H9 (cell line): ENCODE data around the gene TCOF1. TPM values are rescaled to one million over a fixed set of nuclear protein-coding genes. Genes with fewer than 3 reads are reported as not detected.

Experiments
- DNase-seq: peaks from one replicate; pipeline ENCODE4 v3.0.0-alpha.2; 2017
- H2AFZ ChIP-seq: one replicate; pipeline ENCODE4 v1.6.1; 2013; ENCODE audit warnings: mild to moderate bottlenecking, low read length, control low read depth, moderate library complexity
- H2AK5ac ChIP-seq: 2 replicates; pipeline ENCODE4 v1.6.1; 2013; ENCODE audit warnings: low read length, control low read depth, mixed read lengths; ENCODE audit not compliant: insufficient read length
- H2BK120ac ChIP-seq: one replicate; pipeline ENCODE4 v1.6.1; 2013; ENCODE audit warnings: low read depth, mild to moderate bottlenecking, low read length, control low read depth, inconsistent platforms; ENCODE audit not compliant: poor library complexity, severe bottlenecking
- H2BK12ac ChIP-seq: 2 replicates; pipeline ENCODE4 v1.6.1; 2013; ENCODE audit warnings: low read length, control low read depth, mixed read lengths, low read depth; ENCODE audit not compliant: insufficient read length
- H2BK15ac ChIP-seq: 2 replicates; pipeline ENCODE4 v1.6.1; 2013; ENCODE audit warnings: low read depth, low read length, control low read depth
- H2BK20ac ChIP-seq: one replicate; pipeline ENCODE4 v1.6.1; 2013; ENCODE audit warnings: low read depth, mild to moderate bottlenecking, low read length, control low read depth, inconsistent platforms; ENCODE audit not compliant: poor library complexity, severe bottlenecking
- H2BK5ac ChIP-seq: 2 replicates; pipeline ENCODE4 v1.6.1; 2013; ENCODE audit warnings: low read length, control low read depth, mixed read lengths; ENCODE audit not compliant: insufficient read length
- H3K14ac ChIP-seq: 2 replicates; pipeline ENCODE4 v1.6.1; 2013; ENCODE audit warnings: low read length, control low read depth; ENCODE audit not compliant: insufficient read depth
- H3K18ac ChIP-seq: 2 replicates; pipeline ENCODE4 v1.6.1; 2013; ENCODE audit warnings: low read depth, mild to moderate bottlenecking, mixed read lengths, low read length, control low read depth; ENCODE audit not compliant: insufficient read length
- H3K23ac ChIP-seq: 2 replicates; pipeline ENCODE4 v1.6.1; 2013; ENCODE audit warnings: low read length, control low read depth, mixed read lengths, low read depth; ENCODE audit not compliant: insufficient read length
- H3K23me2 ChIP-seq: 2 replicates; pipeline ENCODE4 v1.6.1; 2013; ENCODE audit warnings: low read depth, mild to moderate bottlenecking, mixed read lengths, low read length, control low read depth; ENCODE audit not compliant: insufficient read length, poor library complexity, severe bottlenecking
- H3K27ac ChIP-seq: 2 replicates; pipeline ENCODE4 v1.5.1; 2013; ENCODE audit warnings: low read length, control low read depth, mixed read lengths, low read depth; ENCODE audit not compliant: insufficient read length
- H3K27me3 ChIP-seq: 2 replicates; pipeline ENCODE4 v1.6.1; 2013; ENCODE audit warnings: low read length, control low read depth, inconsistent platforms; ENCODE audit not compliant: insufficient read depth
- H3K4ac ChIP-seq: 2 replicates; pipeline ENCODE4 v1.6.1; 2013; ENCODE audit warnings: low read depth, mild to moderate bottlenecking, control low read depth, inconsistent platforms, low read length, moderate library complexity
- H3K4me1 ChIP-seq: 2 replicates; pipeline ENCODE4 v1.6.1; 2013; ENCODE audit warnings: low read length, control low read depth, inconsistent platforms; ENCODE audit not compliant: insufficient read depth
- H3K4me2 ChIP-seq: 2 replicates; pipeline ENCODE4 v1.6.1; 2013; ENCODE audit warnings: low read length, control low read depth, mixed read lengths; ENCODE audit not compliant: insufficient read length, insufficient read depth
- H3K56ac ChIP-seq: 2 replicates; pipeline ENCODE4 v1.6.1; 2013; ENCODE audit warnings: low read depth, mild to moderate bottlenecking, mixed read lengths, low read length, control low read depth; ENCODE audit not compliant: insufficient read length
- H3K79me1 ChIP-seq: 2 replicates; pipeline ENCODE4 v1.6.1; 2013; ENCODE audit warnings: low read depth, mild to moderate bottlenecking, moderate library complexity, low read length, control low read depth, inconsistent platforms; ENCODE audit not compliant: insufficient read depth, poor library complexity, severe bottlenecking
- H3K79me2 ChIP-seq: 2 replicates; pipeline ENCODE4 v1.6.1; 2013; ENCODE audit warnings: low read length, control low read depth, inconsistent platforms; ENCODE audit not compliant: insufficient read depth
- H3K9ac ChIP-seq: 2 replicates; pipeline ENCODE4 v1.6.1; 2013; ENCODE audit warnings: low read length, control low read depth, mixed read lengths; ENCODE audit not compliant: insufficient read length; ENCODE audit errors: extremely low read depth
- H3K9me3 ChIP-seq: one replicate; pipeline ENCODE4 v1.6.1; 2013; ENCODE audit warnings: low read depth, low read length, inconsistent platforms; ENCODE audit not compliant: control insufficient read depth
- H3T11ph ChIP-seq: one replicate; pipeline ENCODE4 v1.6.1; 2013; ENCODE audit warnings: mild to moderate bottlenecking, low read length, control low read depth, inconsistent platforms
- H4K20me1 ChIP-seq: one replicate; pipeline ENCODE4 v1.6.1; 2013; ENCODE audit not compliant: control insufficient read depth, insufficient read length, insufficient read depth
- H4K5ac ChIP-seq: 2 replicates; pipeline ENCODE4 v1.6.1; 2013; ENCODE audit warnings: low read depth, mild to moderate bottlenecking, mixed read lengths, low read length, control low read depth; ENCODE audit not compliant: insufficient read length
- H4K8ac ChIP-seq: replicated peaks from 2 replicates; pipeline ENCODE4 v1.6.1; 2013; ENCODE audit warnings: low read length, control low read depth, mixed read lengths, low read depth; ENCODE audit not compliant: insufficient read length
- H4K91ac ChIP-seq: 2 replicates; pipeline ENCODE4 v1.6.1; 2013; ENCODE audit warnings: low read depth, mild to moderate bottlenecking, moderate library complexity, mixed read lengths, low read length, control low read depth; ENCODE audit not compliant: insufficient read length
- H3K27ac Mint-ChIP-seq, 3 experiments: 2 replicates in 2 of 3; 3 replicates in 1 of 3; pipeline ENCODE4 v1.8.0; 2020 to 2021; ENCODE audit warnings: mixed read lengths in 3 of 3, mild to moderate bottlenecking in 1 of 3, moderate library complexity in 1 of 3
- H3K27me3 Mint-ChIP-seq: 2 replicates; pipeline ENCODE4 v1.8.0; 2021; ENCODE audit warnings: low read depth, mild to moderate bottlenecking, moderate library complexity, mixed read lengths
- H3K36me3 Mint-ChIP-seq, 3 experiments: 2 replicates in 2 of 3; 3 replicates in 1 of 3; pipeline ENCODE4 v1.8.0; 2020 to 2021; ENCODE audit warnings: low read depth in 3 of 3, mixed read lengths in 3 of 3; ENCODE audit not compliant: insufficient read depth in 1 of 3
- H3K4me1 Mint-ChIP-seq, 2 experiments: 2 replicates each; pipeline ENCODE4 v1.8.0; 2020; ENCODE audit warnings: mixed read lengths in 2 of 2
- H3K4me3 Mint-ChIP-seq, 2 experiments: 2 replicates in 1 of 2; 3 replicates in 1 of 2; pipeline ENCODE4 v1.8.0; 2020 to 2021; ENCODE audit warnings: mild to moderate bottlenecking in 2 of 2, mixed read lengths in 2 of 2, moderate library complexity in 1 of 2
- H3K9me3 Mint-ChIP-seq, 2 experiments: 2 replicates in 1 of 2; 3 replicates in 1 of 2; pipeline ENCODE4 v1.8.0; 2020; ENCODE audit warnings: mild to moderate bottlenecking in 2 of 2, mixed read lengths in 2 of 2, moderate library complexity in 1 of 2
- CTCF ChIP-seq: fragments of 200-600 bp; sonication (generic); conservative IDR thresholded peaks from 3 replicates; pipeline ENCODE4 v1.8.0; 2021; ENCODE audit warnings: antibody characterized with exemption, mild to moderate bottlenecking
- WGBS: extraction: QIAGEN DNeasy Blood & Tissue Kit; methylation state at CpG from one replicate; pipeline ENCODE4 v1.1.7; 2013; ENCODE audit warnings: missing lambda C conversion rate, low lambda C conversion rate, mixed read lengths; ENCODE audit not compliant: insufficient read length; ENCODE audit errors: extremely low coverage; 5-methylcytosine and 5-hydroxymethylcytosine counted together
- total RNA-seq: library from RNA; stranded (reverse); gene quantifications from 2 replicates; pipeline ENCODE4 v1.2.1, GENCODE V29; 2021

TCOF1 gene
- total RNA-seq, 1 experiment from 2014 or later, result 128 TPM

DNA sequence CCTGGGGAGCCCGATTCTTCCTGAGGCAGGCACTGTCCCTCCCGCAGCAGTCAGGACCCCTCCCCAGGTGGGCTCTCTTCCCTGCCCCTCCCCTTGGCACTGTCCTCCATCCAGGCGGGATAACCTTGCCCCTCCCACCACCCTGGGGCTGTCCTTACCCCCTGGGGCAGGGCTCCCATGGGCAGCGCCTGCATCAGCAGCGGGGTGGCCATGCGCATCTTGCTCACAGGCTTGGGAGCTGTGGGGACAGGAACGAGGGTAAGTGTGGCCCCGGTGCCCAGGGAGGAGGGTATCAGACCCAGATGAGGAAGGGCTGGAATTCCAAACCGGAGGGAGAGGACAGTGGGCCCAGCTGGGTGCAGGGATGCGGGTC is 49.2 kb downstream of the TCOF1 start:
- Mint-ChIP-seq H3K9me3 (no peaks in the 10 kb centered on the region; a peak in 2 of 5 replicates), H3K36me3 (peaks cover 5 to 11% (median 5%) of the 10 kb centered on the region in 3 experiments; a peak in 5 of 7 replicates), H3K27ac (no peak overlapping the region), H3K27me3 (no peaks in the 10 kb centered on the region), H3K4me1 (peaks cover 26 to 32% of the 10 kb centered on the region in 2 experiments), H3K4me3 (no peak overlapping the region)
- Histone ChIP-seq H4K8ac (no peak overlapping the region), H4K20me1 (no peaks in the 10 kb centered on the region), H3K9me3 (no peaks in the 10 kb centered on the region), H2BK15ac (no peak overlapping the region), H3K4me1 (peaks cover 3% of the 10 kb centered on the region; the same call in 1 of the 2 replicates), H3K79me1 (no peaks in the 10 kb centered on the region), H3K9ac (no peak overlapping the region), H3K23me2 (no peaks in the 10 kb centered on the region), H2BK20ac (no peak overlapping the region), H3K27ac (no peak overlapping the region), H3K4ac (no peak overlapping the region), H3K27me3 (no peaks in the 10 kb centered on the region), H3K23ac (no peak overlapping the region), H3K79me2 (no peaks in the 10 kb centered on the region), H3K56ac (no peak overlapping the region), H4K5ac (no peak overlapping the region), H2BK5ac (no peak overlapping the region), H2AK5ac (no peak overlapping the region), H3K4me2 (no peak overlapping the region), H3K18ac (no peak overlapping the region), H2AFZ (no peak overlapping the region), H4K91ac (no peak overlapping the region), H2BK12ac (no peak overlapping the region), H2BK120ac (no peak overlapping the region), H3T11ph (no peak overlapping the region), H3K14ac (no peak overlapping the region)
- no peak for TF ChIP-seq CTCF
- no CpG with 5 or more reads among the region's 10 CpGs for WGBS
- no peak for DNase-seq
